ENCODE measurements around the gene CDRT15L2.
"Not testable (repeated sequence)": the region's sequence is repeated elsewhere in the genome, so short reads cannot be mapped to it uniquely, and the experiment has no call there.

CDRT15L2 gene

DNA sequence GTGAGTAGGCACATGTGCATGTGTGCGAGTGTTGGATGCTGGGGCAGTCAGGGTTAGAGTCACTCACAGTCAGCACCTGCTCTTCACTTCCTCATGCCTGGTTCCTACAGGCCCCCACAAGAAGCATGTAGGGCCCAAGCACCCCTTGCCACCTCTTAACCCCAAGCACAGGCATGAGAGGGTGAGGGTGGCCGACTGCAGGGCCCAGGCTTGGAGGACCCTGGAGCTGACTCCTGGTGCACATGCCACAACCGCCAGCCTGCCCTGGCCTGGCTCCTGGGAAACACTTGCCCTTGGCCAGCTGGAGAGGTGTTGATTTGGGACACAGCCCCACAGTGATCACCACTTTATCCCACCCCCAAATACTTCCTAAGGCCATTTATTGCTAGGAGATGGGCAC lies 16.9 kb upstream of the CDRT15L2 start:
- Mint-ChIP-seq H3K27ac (no peak overlapping the region), H3K36me3 (ENCODE audit: low read depth) (no peaks in the 10 kb centered on the region), H3K27me3 (ENCODE audit: low read depth, poor library complexity) (peaks cover 20% of the 10 kb centered on the region), H3K9me3 (peaks cover 7% of the 10 kb centered on the region), H3K4me1 (peaks cover 12% of the 10 kb centered on the region), H3K4me3 (no peak overlapping the region)
- TF ChIP-seq, protein P1, sequence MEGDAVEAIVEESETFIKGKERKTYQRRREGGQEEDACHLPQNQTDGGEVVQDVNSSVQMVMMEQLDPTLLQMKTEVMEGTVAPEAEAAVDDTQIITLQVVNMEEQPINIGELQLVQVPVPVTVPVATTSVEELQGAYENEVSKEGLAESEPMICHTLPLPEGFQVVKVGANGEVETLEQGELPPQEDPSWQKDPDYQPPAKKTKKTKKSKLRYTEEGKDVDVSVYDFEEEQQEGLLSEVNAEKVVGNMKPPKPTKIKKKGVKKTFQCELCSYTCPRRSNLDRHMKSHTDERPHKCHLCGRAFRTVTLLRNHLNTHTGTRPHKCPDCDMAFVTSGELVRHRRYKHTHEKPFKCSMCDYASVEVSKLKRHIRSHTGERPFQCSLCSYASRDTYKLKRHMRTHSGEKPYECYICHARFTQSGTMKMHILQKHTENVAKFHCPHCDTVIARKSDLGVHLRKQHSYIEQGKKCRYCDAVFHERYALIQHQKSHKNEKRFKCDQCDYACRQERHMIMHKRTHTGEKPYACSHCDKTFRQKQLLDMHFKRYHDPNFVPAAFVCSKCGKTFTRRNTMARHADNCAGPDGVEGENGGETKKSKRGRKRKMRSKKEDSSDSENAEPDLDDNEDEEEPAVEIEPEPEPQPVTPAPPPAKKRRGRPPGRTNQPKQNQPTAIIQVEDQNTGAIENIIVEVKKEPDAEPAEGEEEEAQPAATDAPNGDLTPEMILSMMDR (IDR thresholded peaks at IDR 0.05), result no peak
- no peak for DNase-seq

DNA sequence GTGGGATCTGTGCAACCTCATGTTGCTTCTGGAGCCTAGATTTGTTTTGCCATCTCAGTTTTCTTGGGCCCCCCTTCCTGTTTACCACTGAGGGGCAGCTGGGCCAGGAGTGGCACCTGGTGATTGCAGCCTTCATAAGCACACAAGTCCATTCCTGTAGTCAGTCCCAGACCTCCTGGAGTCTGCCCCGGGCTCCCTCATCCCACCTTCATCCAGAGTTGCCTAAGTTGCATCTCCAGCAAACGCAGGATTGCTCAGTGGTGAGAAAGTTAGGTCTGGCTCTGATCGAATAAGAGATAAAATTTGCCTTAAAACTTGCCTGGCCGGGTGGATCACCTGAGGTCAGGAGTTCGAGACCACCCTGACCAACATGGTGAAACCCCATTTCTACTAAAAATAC lies 14.3 kb upstream of the CDRT15L2 start:
- peaks cover 20% of the 10 kb centered on the region for H3K27me3 Mint-ChIP-seq (ENCODE audit: low read depth, poor library complexity)
- H3K4me3 Mint-ChIP-seq; H3K9me3 Mint-ChIP-seq; H3K27ac Mint-ChIP-seq; H3K36me3 Mint-ChIP-seq (ENCODE audit: low read depth); DNase-seq: not testable (repeated sequence)
- H3K4me1 Mint-ChIP-seq, result peaks cover 12% of the 10 kb centered on the region

DNA sequence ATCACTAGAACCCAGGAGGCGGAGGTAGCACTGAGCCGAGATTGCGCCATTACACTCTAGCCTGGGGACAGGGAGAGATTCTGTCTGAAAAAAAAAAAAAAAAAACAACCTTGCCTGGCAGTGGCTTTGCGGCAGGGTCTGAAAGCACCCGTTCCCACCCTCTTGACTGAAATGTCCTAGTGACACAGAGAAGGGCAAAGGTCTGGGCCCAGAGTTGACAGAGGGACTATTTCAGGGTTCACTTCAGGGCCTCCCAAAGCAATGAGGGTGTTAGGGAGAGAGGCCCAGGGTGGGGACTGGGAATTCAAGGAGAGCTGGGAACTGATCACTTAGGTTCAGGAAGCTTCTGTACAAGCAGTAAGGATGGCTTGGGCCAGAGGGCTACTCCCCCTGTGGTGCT lies 13.8 kb upstream of the CDRT15L2 start:
- TF ChIP-seq, protein P1 (IDR thresholded peaks at IDR 0.05), result no peak
- DNase-seq, result no peak
- Mint-ChIP-seq H3K4me3 (no peak overlapping the region), H3K9me3 (peaks cover 4% of the 10 kb centered on the region), H3K36me3 (ENCODE audit: low read depth) (no peaks in the 10 kb centered on the region), H3K27me3 (ENCODE audit: low read depth, poor library complexity) (peaks cover 20% of the 10 kb centered on the region), H3K4me1 (peaks cover 12% of the 10 kb centered on the region), H3K27ac (peak overlapping the region; percentile 54)

DNA sequence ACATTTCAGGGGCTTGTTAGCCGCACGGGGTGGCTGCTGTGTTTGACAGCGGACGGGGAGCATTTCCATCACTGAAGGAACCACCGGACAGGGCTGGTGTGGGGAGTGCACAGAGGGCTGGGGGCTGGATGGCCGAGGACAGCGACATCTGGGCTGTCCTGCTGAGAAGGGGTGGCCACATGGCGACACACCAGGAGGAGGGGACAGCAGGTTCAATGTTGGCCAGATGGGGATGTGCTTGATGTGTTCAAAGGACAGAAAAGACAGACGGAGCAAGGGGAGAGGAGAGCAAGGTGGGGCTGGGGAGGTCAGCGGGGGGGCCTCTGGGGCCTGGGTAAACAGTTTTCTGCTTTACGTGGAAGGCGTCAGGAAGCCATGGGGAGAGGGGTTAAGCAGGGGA lies 12.8 kb upstream of the CDRT15L2 start:
- not testable (repeated sequence) for H3K4me3 Mint-ChIP-seq; H3K9me3 Mint-ChIP-seq; H3K36me3 Mint-ChIP-seq (ENCODE audit: low read depth); DNase-seq; H3K27ac Mint-ChIP-seq
- peaks cover 20% of the 10 kb centered on the region for H3K27me3 Mint-ChIP-seq (ENCODE audit: low read depth, poor library complexity)
- H3K4me1 Mint-ChIP-seq, result peaks cover 12% of the 10 kb centered on the region

DNA sequence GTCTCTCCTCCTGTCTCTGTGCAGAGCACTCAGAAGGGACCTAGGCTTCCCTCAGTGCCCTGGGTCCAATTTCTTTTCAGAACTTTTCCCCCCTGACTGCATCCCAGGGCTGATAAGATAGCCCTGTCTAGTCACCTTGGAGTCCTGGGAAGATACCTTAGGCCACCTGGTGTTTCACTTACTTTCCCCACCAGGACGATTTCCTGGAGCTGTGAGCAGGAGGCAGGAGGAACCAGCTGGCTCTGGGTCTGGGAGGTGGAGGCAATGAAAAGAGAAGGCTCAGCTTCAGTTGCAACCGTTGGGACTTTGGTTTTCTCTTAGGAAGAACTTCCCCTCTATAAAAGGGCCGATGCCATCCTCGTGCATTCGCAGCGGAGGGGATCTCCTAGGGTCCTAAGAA lies 12.1 kb upstream of the CDRT15L2 start:
- Mint-ChIP-seq H3K4me1 (peaks cover 12% of the 10 kb centered on the region), H3K27me3 (ENCODE audit: low read depth, poor library complexity) (peaks cover 23% of the 10 kb centered on the region)
- not testable (repeated sequence) for H3K4me3 Mint-ChIP-seq; H3K9me3 Mint-ChIP-seq; DNase-seq; H3K27ac Mint-ChIP-seq; H3K36me3 Mint-ChIP-seq (ENCODE audit: low read depth)

DNA sequence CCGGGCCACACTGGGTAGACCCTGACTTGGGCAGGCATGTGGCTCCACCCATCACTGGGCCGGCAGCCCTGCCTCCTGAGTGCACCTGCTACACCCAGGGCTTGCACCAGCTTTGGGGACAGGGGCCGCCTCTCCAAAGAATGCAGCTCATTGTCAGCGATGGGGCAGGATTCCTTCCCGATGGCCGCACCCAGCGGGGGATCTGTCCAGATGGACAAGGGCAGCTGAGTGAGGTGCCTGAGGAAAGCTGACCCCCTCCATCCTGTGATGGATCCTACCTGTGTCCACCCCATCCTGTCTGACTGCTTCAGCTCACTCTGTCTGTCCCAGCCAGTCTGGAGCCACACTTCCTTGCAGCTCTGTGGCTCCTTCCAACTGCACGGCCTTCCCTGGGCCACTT lies 10.9 kb upstream of the CDRT15L2 start:
- not testable (repeated sequence) for H3K4me3 Mint-ChIP-seq; H3K9me3 Mint-ChIP-seq; H3K27ac Mint-ChIP-seq; DNase-seq; H3K36me3 Mint-ChIP-seq (ENCODE audit: low read depth)
- peaks cover 14% of the 10 kb centered on the region for H3K27me3 Mint-ChIP-seq (ENCODE audit: low read depth, poor library complexity)
- peaks cover 12% of the 10 kb centered on the region for H3K4me1 Mint-ChIP-seq

DNA sequence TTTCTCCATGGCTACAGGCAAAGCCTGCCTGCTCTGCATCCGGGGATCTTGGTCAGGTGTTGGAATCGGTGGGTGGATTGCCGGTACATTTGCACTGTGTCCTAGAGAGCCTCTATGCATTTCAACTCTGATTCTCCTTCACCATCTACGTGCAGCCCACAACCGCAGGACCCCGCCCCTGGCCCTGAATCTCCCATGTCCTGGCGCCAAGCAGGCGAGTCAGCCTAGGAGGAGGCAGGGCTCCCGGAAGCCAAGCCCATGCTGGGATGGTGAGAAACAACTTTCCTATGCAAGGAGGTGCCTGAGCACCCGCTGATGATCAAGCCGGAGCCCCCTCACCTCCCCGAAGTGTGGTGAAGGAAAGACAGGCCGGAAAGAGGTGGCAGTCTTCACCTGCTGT lies 7.9 kb upstream of the CDRT15L2 start:
- DNase-seq; H3K4me1 Mint-ChIP-seq; H3K27ac Mint-ChIP-seq; H3K27me3 Mint-ChIP-seq (ENCODE audit: low read depth, poor library complexity); H3K9me3 Mint-ChIP-seq; H3K4me3 Mint-ChIP-seq; H3K36me3 Mint-ChIP-seq (ENCODE audit: low read depth): not testable (repeated sequence)

DNA sequence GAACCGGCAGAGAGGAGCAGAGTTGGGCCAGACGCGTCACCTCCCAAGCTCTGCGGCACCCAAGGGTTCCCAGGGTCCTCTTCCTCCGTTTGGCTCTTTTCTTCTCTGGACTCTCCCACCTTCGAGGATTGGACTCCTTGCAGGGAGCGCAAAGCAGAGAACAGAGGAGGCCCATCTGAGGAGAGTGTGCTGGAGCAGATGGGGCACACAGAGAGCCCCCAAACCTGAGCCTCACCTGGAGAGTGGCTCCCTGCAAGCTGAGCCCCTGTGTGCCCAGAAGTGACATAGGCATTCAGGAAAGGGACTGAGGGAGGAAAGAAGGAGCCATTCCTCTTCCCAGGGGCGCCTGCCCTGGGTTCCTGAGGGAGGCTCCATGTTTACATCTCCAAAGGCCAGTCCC lies 6.3 kb upstream of the CDRT15L2 start:
- not testable (repeated sequence) for H3K36me3 Mint-ChIP-seq (ENCODE audit: low read depth); H3K4me1 Mint-ChIP-seq; H3K27me3 Mint-ChIP-seq (ENCODE audit: low read depth, poor library complexity); H3K9me3 Mint-ChIP-seq; H3K27ac Mint-ChIP-seq; H3K4me3 Mint-ChIP-seq; DNase-seq

DNA sequence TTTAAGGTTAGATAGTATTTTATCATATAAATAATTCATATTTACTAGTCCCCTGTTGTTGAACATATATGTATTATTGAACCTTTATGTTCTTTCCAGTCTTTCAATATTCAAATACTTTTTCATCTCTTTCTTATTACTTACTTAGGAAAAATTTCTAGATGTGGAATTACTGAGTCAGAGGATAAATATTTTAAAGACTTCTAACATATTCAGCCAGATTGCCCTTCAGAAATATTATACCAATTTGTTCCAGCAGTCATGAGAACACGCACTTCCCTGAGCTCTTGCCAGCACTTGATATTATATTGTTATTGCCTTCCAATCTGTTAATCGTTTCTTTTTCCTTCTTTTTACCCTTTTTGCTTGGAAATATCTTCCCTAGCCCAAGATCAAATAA lies 4.5 kb upstream of the CDRT15L2 start:
- H3K27me3 Mint-ChIP-seq (ENCODE audit: low read depth, poor library complexity); H3K4me1 Mint-ChIP-seq; H3K9me3 Mint-ChIP-seq; DNase-seq; H3K27ac Mint-ChIP-seq; H3K36me3 Mint-ChIP-seq (ENCODE audit: low read depth); H3K4me3 Mint-ChIP-seq: not testable (repeated sequence)

DNA sequence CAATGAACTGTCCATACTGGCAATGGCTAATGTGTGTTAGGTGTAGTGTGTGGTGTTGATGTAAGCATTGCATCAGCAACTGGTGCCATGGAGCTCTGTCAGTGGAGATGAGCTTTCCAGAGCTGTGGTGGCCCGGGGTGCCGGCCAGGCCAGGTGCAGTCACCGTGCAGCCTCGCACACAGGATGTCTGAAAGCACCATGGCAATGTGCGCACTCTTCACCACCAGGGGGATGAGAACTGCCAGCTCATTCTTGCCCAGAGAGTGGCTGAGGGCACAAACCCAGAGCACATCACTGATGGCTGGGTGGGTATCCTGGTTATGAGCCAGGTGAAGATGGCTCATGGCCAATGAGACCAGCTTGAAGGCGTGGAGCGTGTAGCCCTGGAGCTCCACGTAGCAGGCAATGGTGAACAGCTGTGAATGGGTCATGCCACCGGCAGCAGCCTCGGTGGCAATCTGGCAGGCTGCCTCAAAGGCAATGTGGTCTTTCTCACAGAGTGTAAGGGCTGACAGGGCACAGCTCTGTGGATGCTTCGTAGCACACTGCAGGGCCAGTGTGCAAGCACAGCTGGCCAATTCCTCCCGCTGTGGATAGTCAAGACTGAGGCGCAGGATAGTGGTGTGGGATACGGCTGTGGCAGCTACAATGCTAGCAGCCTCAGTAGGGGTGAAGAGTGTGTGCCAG lies 4.5 kb downstream of the CDRT15L2 start:
- H3K27me3 Mint-ChIP-seq (ENCODE audit: low read depth, poor library complexity); H3K36me3 Mint-ChIP-seq (ENCODE audit: low read depth); H3K27ac Mint-ChIP-seq; DNase-seq; H3K9me3 Mint-ChIP-seq; H3K4me1 Mint-ChIP-seq; H3K4me3 Mint-ChIP-seq: not testable (repeated sequence)

DNA sequence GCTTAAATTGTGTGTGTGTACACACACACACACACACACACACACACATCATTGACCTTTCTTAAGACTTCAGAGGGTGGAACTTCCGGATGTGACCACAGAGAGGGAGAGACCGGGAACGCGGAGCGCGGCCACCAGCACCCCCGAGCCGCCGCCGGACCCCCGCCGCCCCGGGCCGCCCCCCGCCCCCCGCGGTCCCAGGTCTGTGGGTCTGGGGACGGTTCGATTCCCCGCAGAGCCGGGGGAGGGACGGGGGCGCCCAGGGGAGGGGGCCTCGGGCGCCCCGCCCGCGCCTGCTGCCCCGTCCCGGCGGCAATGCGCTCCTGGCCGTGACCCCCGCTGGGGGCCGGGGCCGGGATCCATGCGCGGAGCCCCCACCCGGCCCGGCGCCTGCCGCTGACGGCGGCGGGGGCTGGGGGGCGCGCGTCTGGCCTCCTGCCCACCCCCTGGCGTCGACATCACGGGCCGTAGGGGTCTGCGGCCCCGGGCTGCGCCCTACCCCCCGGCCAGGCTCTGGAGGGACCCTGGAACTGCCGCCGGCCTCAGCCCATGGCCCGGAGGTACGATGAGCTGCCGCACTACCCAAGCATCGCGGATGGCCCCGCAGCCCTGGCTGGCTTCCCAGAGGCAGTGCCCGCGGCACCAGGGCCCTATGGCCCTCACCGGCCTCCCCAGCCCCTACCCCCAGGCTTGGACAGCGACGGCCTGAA lies 9.4 kb downstream of the CDRT15L2 start:
- H3K27me3 Mint-ChIP-seq (ENCODE audit: low read depth, poor library complexity); H3K27ac Mint-ChIP-seq; H3K36me3 Mint-ChIP-seq (ENCODE audit: low read depth); H3K9me3 Mint-ChIP-seq; H3K4me1 Mint-ChIP-seq: not testable (repeated sequence)
- H3K4me3 Mint-ChIP-seq, result peak overlapping the region; percentile 79
- peak; percentile 35 for DNase-seq

DNA sequence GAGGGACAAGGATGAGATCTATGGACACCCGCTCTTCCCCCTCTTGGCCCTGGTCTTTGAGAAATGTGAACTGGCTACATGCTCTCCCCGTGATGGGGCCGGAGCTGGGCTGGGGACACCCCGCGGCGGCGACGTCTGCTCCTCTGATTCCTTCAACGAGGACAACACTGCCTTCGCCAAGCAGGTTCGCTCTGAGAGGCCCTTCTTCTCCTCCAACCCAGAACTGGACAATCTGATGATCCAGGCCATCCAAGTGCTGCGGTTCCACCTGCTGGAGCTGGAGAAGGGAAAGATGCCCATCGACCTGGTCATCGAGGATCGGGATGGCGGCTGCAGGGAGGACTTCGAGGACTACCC lies 9.9 kb downstream of the CDRT15L2 start:
- not testable (repeated sequence) for H3K27ac Mint-ChIP-seq; H3K27me3 Mint-ChIP-seq (ENCODE audit: low read depth, poor library complexity); DNase-seq; H3K9me3 Mint-ChIP-seq; H3K4me1 Mint-ChIP-seq; H3K36me3 Mint-ChIP-seq (ENCODE audit: low read depth)
- H3K4me3 Mint-ChIP-seq, result peak overlapping the region; percentile 79

DNA sequence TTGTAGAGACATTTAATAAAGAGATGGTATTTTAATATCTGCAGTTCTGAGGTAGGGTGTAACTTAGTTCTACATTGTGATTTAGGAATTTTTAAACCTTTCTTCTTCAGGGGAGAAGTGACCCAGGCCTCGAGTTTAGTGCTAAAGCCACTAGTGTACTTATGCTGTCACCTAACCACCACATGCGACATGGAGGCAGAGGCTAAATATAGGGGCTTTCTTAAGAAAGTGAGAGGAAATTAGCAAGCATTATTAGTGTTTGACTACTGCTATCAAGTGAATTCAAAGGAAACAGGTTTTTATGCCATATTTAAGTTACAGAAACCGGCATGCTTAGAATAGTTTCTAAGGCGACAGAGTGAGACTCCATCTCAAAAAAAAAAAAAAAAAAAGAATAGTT lies 11.5 kb downstream of the CDRT15L2 start:
- not testable (repeated sequence) for H3K27me3 Mint-ChIP-seq (ENCODE audit: low read depth, poor library complexity)

More for the DNA sequence above, 11.5 kb downstream of the CDRT15L2 start:
- not testable (repeated sequence) for H3K9me3 Mint-ChIP-seq; DNase-seq; H3K4me3 Mint-ChIP-seq; H3K27ac Mint-ChIP-seq; H3K4me1 Mint-ChIP-seq; H3K36me3 Mint-ChIP-seq (ENCODE audit: low read depth)

Data from nephron progenitor cell (in vitro differentiated cells).